ENCODE data around the gene ZC3H7B. TPM values are rescaled to one million over a fixed set of nuclear protein-coding genes. Genes with fewer than 3 reads are reported as not detected.

Gene ZC3H7B
- total RNA-seq, 4 donors from 2014 or later: 39.0 to 65.2 (median 39.5) TPM

DNA sequence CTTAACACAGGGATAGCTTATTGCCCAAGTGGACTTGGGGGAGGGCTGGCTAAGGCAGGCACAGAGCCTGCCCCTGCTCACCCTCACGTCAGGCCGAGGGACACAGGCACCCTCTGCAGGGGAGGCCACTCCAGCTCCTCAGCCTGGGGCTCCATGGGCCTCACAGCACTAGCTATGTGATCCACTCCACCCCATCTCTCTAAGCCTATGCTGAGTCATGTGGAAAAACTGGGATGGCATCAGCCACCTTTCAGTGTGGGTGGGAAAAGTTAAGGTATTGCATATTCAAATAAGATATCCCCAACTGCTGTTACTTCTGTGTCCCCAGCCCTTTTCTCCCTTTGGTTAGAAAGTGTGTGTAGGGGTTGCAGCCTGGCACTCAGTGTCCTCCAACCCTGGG lies 37.6 kb upstream of the ZC3H7B start:
- no peak for ATAC-seq
- Histone ChIP-seq H3K27me3 (no peaks in the 10 kb centered on the region), H3K9me3 (no peaks in the 10 kb centered on the region), H3K4me1 (no peaks in the 10 kb centered on the region), H3K4me3 (no peak overlapping the region), H3K27ac (no peak overlapping the region), H3K36me3 (peaks cover 0 to 97% of the 10 kb centered on the region in 2 donors)
- TF ChIP-seq EP300 (IDR thresholded peaks at IDR 0.05) (no peak), POLR2AphosphoS5 (IDR thresholded peaks at IDR 0.05) (no peak), POLR2A (IDR thresholded peaks at IDR 0.05) (no peak)
- TF ChIP-seq, protein P1, sequence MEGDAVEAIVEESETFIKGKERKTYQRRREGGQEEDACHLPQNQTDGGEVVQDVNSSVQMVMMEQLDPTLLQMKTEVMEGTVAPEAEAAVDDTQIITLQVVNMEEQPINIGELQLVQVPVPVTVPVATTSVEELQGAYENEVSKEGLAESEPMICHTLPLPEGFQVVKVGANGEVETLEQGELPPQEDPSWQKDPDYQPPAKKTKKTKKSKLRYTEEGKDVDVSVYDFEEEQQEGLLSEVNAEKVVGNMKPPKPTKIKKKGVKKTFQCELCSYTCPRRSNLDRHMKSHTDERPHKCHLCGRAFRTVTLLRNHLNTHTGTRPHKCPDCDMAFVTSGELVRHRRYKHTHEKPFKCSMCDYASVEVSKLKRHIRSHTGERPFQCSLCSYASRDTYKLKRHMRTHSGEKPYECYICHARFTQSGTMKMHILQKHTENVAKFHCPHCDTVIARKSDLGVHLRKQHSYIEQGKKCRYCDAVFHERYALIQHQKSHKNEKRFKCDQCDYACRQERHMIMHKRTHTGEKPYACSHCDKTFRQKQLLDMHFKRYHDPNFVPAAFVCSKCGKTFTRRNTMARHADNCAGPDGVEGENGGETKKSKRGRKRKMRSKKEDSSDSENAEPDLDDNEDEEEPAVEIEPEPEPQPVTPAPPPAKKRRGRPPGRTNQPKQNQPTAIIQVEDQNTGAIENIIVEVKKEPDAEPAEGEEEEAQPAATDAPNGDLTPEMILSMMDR (IDR thresholded peaks at IDR 0.05): no peak
- WGBS, 2 donors (ENCODE audit: low coverage in 1 of 2): 92% methylated on average over 2 of the region's 2 CpGs; no CpG with 5 or more reads in 1 of the 2 donors

DNA sequence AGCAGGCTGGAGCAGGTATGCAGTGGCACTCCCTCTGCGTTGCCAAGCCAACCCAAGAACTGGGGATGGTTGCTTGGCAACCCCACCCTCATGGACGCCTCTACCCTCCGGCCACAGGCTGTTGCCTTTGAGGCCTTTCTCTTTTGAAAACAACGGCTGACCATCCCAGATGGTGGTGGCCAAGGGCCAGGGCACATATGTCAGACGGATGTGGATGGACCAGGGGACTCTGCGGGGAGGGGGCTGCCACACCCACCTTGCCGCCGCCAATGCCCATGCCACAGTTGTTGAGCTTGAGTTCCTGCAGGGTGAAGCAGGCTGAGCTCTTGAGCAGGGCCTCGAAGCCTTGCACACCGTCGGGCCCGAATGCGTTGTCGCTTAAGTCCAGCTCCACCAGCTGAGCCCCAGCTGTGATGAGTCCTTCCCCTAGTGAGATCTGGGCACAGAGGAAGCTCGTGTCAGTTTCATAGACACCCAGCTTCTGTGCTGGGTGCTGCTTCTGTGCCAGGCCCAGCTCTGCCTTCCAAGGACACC lies 36.9 kb upstream of the ZC3H7B start:
- ATAC-seq: no peak
- WGBS, 2 donors (ENCODE audit: low coverage in 1 of 2): no CpG with 5 or more reads among the region's 15 CpGs

DNA sequence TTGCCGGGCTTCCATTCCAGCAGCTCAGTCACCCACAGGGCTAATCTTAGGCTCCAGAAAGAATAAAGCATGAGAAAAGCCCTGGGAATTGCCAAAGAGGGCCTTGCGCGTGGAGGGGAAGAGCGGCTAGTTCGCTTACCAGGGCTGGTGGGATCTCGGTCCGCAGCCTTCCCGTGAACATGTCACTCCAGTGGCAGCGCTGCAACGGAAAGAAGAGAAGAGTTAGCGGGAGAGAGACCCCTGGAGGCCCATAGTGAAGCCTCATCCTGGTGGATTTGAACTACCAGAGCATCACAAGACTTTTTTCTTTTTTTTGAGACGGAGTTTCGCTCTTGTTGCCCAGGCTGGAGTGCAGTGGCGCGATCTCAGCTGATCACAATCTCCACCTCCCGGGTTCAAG lies 33.4 kb upstream of the ZC3H7B start:
- no peak for ATAC-seq
- H3K36me3 ChIP-seq: peaks cover 0 to 97% of the 10 kb centered on the region in 2 donors
- H3K4me3 ChIP-seq: no peak overlapping the region
- TF ChIP-seq, protein P1 (IDR thresholded peaks at IDR 0.05): no peak
- TF ChIP-seq POLR2A (IDR thresholded peaks at IDR 0.05): no peak
- TF ChIP-seq EP300 (IDR thresholded peaks at IDR 0.05): no peak
- no peak for TF ChIP-seq POLR2AphosphoS5 (IDR thresholded peaks at IDR 0.05)
- no peaks in the 10 kb centered on the region for H3K4me1 ChIP-seq
- H3K9me3 ChIP-seq: no peaks in the 10 kb centered on the region
- no peaks in the 10 kb centered on the region for H3K27me3 ChIP-seq
- 97% methylated on average over 14 of the region's 16 CpGs; no CpG with 5 or more reads in 1 of the 2 donors for WGBS, 2 donors (ENCODE audit: low coverage in 1 of 2)
- H3K27ac ChIP-seq: no peak overlapping the region

More for the DNA sequence above, 36.9 kb upstream of the ZC3H7B start:
- no peak for TF ChIP-seq EP300 (IDR thresholded peaks at IDR 0.05)
- TF ChIP-seq, protein P1 (IDR thresholded peaks at IDR 0.05): no peak
- TF ChIP-seq POLR2A (IDR thresholded peaks at IDR 0.05): no peak
- TF ChIP-seq POLR2AphosphoS5 (IDR thresholded peaks at IDR 0.05): no peak
- H3K4me3 ChIP-seq: no peak overlapping the region
- H3K36me3 ChIP-seq: peaks cover 0 to 97% of the 10 kb centered on the region in 2 donors
- H3K4me1 ChIP-seq: no peaks in the 10 kb centered on the region
- H3K9me3 ChIP-seq: no peaks in the 10 kb centered on the region
- H3K27ac ChIP-seq: no peak overlapping the region
- H3K27me3 ChIP-seq: no peaks in the 10 kb centered on the region

DNA sequence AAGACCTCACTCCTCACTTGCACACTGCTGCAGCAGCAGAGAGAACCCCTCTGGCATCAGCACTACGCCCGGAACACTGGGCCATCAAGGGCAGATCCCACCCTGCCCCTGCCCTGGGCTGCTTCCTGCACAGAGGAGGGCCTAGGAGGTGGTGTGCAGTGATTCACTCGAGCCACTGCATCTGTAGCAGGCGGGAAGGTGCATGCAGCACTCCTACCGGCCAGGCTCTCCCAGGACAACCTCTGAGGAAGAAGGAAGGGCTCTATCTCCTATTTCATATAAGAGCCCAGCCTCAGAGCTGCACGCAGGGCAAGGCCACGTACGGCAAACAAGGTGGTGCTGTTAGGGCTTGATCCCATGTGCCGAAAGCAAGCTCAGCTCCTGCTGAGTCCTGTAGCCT lies 29.5 kb upstream of the ZC3H7B start:
- no peaks in the 10 kb centered on the region for H3K4me1 ChIP-seq
- 93% methylated on average over 5 of the region's 9 CpGs; no CpG with 5 or more reads in 1 of the 2 donors for whole genome bisulfite sequencing, 2 donors (ENCODE audit: low coverage in 1 of 2)
- H3K36me3 ChIP-seq: peaks cover 0 to 100% of the 10 kb centered on the region in 2 donors
- H3K27ac ChIP-seq: no peak overlapping the region
- no peak for ATAC-seq
- H3K9me3 ChIP-seq: no peaks in the 10 kb centered on the region
- H3K27me3 ChIP-seq: no peaks in the 10 kb centered on the region
- TF ChIP-seq, protein P1 (IDR thresholded peaks at IDR 0.05): no peak
- TF ChIP-seq POLR2AphosphoS5 (IDR thresholded peaks at IDR 0.05) (no peak), POLR2A (IDR thresholded peaks at IDR 0.05) (no peak), EP300 (IDR thresholded peaks at IDR 0.05) (no peak)
- H3K4me3 ChIP-seq: no peak overlapping the region

DNA sequence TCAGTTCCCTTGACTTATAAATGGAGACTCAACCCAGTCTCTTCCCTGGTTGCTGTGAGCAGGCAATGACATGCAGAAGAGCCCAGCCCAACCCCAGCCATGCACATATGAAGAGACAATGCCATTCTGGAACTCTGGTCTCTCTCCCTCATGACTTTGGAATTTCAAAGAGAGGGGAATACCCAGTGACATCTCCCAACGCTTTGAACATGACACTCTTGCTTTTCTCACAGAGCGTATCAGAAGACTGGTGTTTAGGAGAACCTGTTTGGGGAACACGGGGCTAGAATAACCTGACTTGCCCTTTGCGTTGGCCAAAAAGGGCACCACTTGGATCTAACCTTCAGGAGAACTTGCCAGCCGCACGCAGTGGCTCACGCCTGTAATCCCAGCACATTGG lies 28.2 kb upstream of the ZC3H7B start:
- TF ChIP-seq POLR2A (IDR thresholded peaks at IDR 0.05) (no peak), EP300 (IDR thresholded peaks at IDR 0.05) (no peak), POLR2AphosphoS5 (IDR thresholded peaks at IDR 0.05) (no peak)
- TF ChIP-seq, protein P1 (IDR thresholded peaks at IDR 0.05): no peak
- 92% methylated on average over 2 of the region's 7 CpGs; no CpG with 5 or more reads in 1 of the 2 donors for WGBS, 2 donors (ENCODE audit: low coverage in 1 of 2)
- Histone ChIP-seq H3K9me3 (no peaks in the 10 kb centered on the region), H3K27me3 (no peaks in the 10 kb centered on the region), H3K4me1 (no peaks in the 10 kb centered on the region), H3K36me3 (peaks cover 0 to 98% of the 10 kb centered on the region in 2 donors), H3K4me3 (no peak overlapping the region), H3K27ac (no peak overlapping the region)
- no peak for ATAC-seq
